Measurements from ENCODE around the gene RPS19.
A peak's percentile ranks its signal among the peaks of the same experiment; 100 is the strongest.

The RPS19 gene

GRCh38 chr19:41869374-41869955 is 9.4 kb downstream of the RPS19 start:
- Histone ChIP-seq H3K27me3 (replicated peaks; ENCODE audit: insufficient read depth, low read length) (no peaks in the 10 kb centered on the region), H3K9me2 (replicated peaks; ENCODE audit: insufficient read depth, low read length) (no peaks in the 10 kb centered on the region), H3F3A (ENCODE audit: insufficient read depth, low read length) (peaks cover 80% of the 10 kb centered on the region), H2AFZ (ENCODE audit: low read length) (no peak overlapping the region), H3K4me1 (ENCODE audit: low read length) (peaks cover 71% of the 10 kb centered on the region), H4K20me1 (ENCODE audit: insufficient read depth, low read length) (peaks cover 33% of the 10 kb centered on the region; the same call in 1 of the 2 replicates), H3K36me3 (replicated peaks; ENCODE audit: insufficient read depth, low read length) (peaks cover 9% of the 10 kb centered on the region), H3K27ac (ENCODE audit: low read length) (peak overlapping the region; percentile 80; the same call in 1 of the 2 replicates), H3K4me3 (ENCODE audit: low read length) (no peak overlapping the region), H3K9ac (ENCODE audit: low read length) (no peak overlapping the region), H3K4me2 (ENCODE audit: low read depth, low read length) (peak overlapping the region; percentile 21; the same call in 1 of the 2 replicates), H3K9me3 (replicated peaks; ENCODE audit: insufficient read depth, low read length) (no peaks in the 10 kb centered on the region), H3K79me2 (ENCODE audit: low read length) (peaks cover 51% of the 10 kb centered on the region)
- TF ChIP-seq CTCF (IDR thresholded peaks at IDR 0.05; ENCODE audit: low read length) = no peak
- no peak for TF ChIP-seq EZH2 (optimal IDR thresholded peaks at IDR 0.05; ENCODE audit: low read depth, low read length)
- no peak for TF ChIP-seq EZH2phosphoT487 (IDR thresholded peaks at IDR 0.05; ENCODE audit: low read length)
- DNase-seq = no peak

GRCh38 chr19:41870401-41870873 is 10.4 kb downstream of the RPS19 start:
- H3K9ac ChIP-seq (ENCODE audit: low read length) = no peak overlapping the region
- peaks cover 9% of the 10 kb centered on the region for H3K36me3 ChIP-seq (replicated peaks; ENCODE audit: insufficient read depth, low read length)
- no peak overlapping the region for H3K4me3 ChIP-seq (ENCODE audit: low read length)
- peaks cover 30% of the 10 kb centered on the region; the same call in 1 of the 2 replicates for H4K20me1 ChIP-seq (ENCODE audit: insufficient read depth, low read length)
- DNase-seq = no peak
- peaks cover 66% of the 10 kb centered on the region for H3K4me1 ChIP-seq (ENCODE audit: low read length)
- H3K9me3 ChIP-seq (replicated peaks; ENCODE audit: insufficient read depth, low read length) = no peaks in the 10 kb centered on the region
- H3K27ac ChIP-seq (ENCODE audit: low read length) = peak overlapping the region; percentile 80
- no peak overlapping the region for H2AFZ ChIP-seq (ENCODE audit: low read length)
- no peaks in the 10 kb centered on the region for H3K27me3 ChIP-seq (replicated peaks; ENCODE audit: insufficient read depth, low read length)
- no peak for TF ChIP-seq CTCF (IDR thresholded peaks at IDR 0.05; ENCODE audit: low read length)
- TF ChIP-seq EZH2 (optimal IDR thresholded peaks at IDR 0.05; ENCODE audit: low read depth, low read length) = no peak
- TF ChIP-seq EZH2phosphoT487 (IDR thresholded peaks at IDR 0.05; ENCODE audit: low read length) = no peak
- H3K4me2 ChIP-seq (ENCODE audit: low read depth, low read length) = 0 out of 2 replicates have a peak overlapping the region, but pooled peaks have one; percentile 25
- H3K9me2 ChIP-seq (replicated peaks; ENCODE audit: insufficient read depth, low read length) = no peaks in the 10 kb centered on the region
- H3F3A ChIP-seq (ENCODE audit: insufficient read depth, low read length) = peaks cover 73% of the 10 kb centered on the region
- H3K79me2 ChIP-seq (ENCODE audit: low read length) = peaks cover 41% of the 10 kb centered on the region

- Histone ChIP-seq H3F3A (ENCODE audit: insufficient read depth, low read length) (peaks cover 73% of the 10 kb centered on the region), H3K9me3 (replicated peaks; ENCODE audit: insufficient read depth, low read length) (no peaks in the 10 kb centered on the region), H2AFZ (ENCODE audit: low read length) (no peak overlapping the region), H3K4me3 (ENCODE audit: low read length) (no peak overlapping the region), H4K20me1 (ENCODE audit: insufficient read depth, low read length) (peaks cover 25% of the 10 kb centered on the region; the same call in 1 of the 2 replicates), H3K4me1 (ENCODE audit: low read length) (peaks cover 72% of the 10 kb centered on the region), H3K79me2 (ENCODE audit: low read length) (peaks cover 31% of the 10 kb centered on the region), H3K27me3 (replicated peaks; ENCODE audit: insufficient read depth, low read length) (no peaks in the 10 kb centered on the region), H3K27ac (ENCODE audit: low read length) (peak overlapping the region; percentile 80), H3K9me2 (replicated peaks; ENCODE audit: insufficient read depth, low read length) (no peaks in the 10 kb centered on the region), H3K4me2 (ENCODE audit: low read depth, low read length) (peak overlapping the region; percentile 27; the same call in 1 of the 2 replicates), H3K36me3 (replicated peaks; ENCODE audit: insufficient read depth, low read length) (peaks cover 9% of the 10 kb centered on the region), H3K9ac (ENCODE audit: low read length) (peak overlapping the region; percentile 7; the same call in 1 of the 2 replicates)
- no peak for TF ChIP-seq CTCF (IDR thresholded peaks at IDR 0.05; ENCODE audit: low read length)
- TF ChIP-seq EZH2phosphoT487 (IDR thresholded peaks at IDR 0.05; ENCODE audit: low read length) = no peak
- TF ChIP-seq EZH2 (optimal IDR thresholded peaks at IDR 0.05; ENCODE audit: low read depth, low read length) = no peak
- DNase-seq = peak; percentile 85
Observed at GRCh38 chr19:41871573-41872383, 11.7 kb downstream of the RPS19 start.

Data from MM.1S (cell line).